HEK293 (cell line): ENCODE results near the gene NEMP1.

ENCODE experiments used
- CTCF ChIA-PET: fragments of 350-600 bp; formaldehyde crosslinking; extraction: SDS; loops from one replicate; lab custom pipeline; 2021; ENCODE audit warnings: antibody characterized with exemption; lab: Yijun Ruan, JAX
- POLR2A ChIA-PET: fragments of 300-600 bp; formaldehyde crosslinking; extraction: SDS; loops from one replicate; lab custom pipeline; 2020; ENCODE audit warnings: antibody characterized with exemption, inconsistent platforms; lab: Yijun Ruan, JAX
- H3K27ac ChIP-seq: fragments of 200-500 bp; sonication (Bioruptor generic); 2 replicates; pipeline ENCODE4 v1.5.1; 2014; ENCODE audit warnings: low read depth, low read length, control low read depth, inconsistent platforms; ENCODE audit errors: extremely low read depth
- H3K36me3 ChIP-seq, 2 experiments: fragments of 200-500 bp in 1 of 2; sonication (Bioruptor generic) in 1 of 2; 1 replicate in 1 of 2; 2 replicates in 1 of 2; pipeline ENCODE4 v1.5.1; 2014 to 2017; ENCODE audit warnings: inconsistent platforms in 2 of 2, low read length in 2 of 2; ENCODE audit not compliant: control insufficient read depth in 2 of 2, insufficient read depth in 1 of 2
- H3K4me1 ChIP-seq: fragments of 200-500 bp; sonication (Bioruptor generic); 2 replicates; pipeline ENCODE4 v1.5.1; 2014; ENCODE audit warnings: mild to moderate bottlenecking, low read length, inconsistent platforms; ENCODE audit not compliant: control insufficient read depth, insufficient read depth
- H3K4me3 ChIP-seq: 2 replicates; pipeline ENCODE4 v1.5.1; 2011; ENCODE audit warnings: low read depth, mild to moderate bottlenecking, control low read depth, low read length, moderate library complexity
- H3K9me3 ChIP-seq: fragments of 200-500 bp; sonication (Bioruptor generic); 2 replicates; pipeline ENCODE4 v1.5.1; 2014; ENCODE audit warnings: low read depth, low read length, inconsistent platforms; ENCODE audit not compliant: control insufficient read depth, insufficient read depth
- BCL11B ChIP-seq: fragments of 450-650 bp; formaldehyde crosslinking; IDR thresholded peaks from 2 replicates; pipeline ENCODE4 v1.5.1; 2016; ENCODE audit warnings: low read depth, missing biosample characterization, missing genetic modification characterization
- EGR2 ChIP-seq: fragments of 450-650 bp; formaldehyde crosslinking; IDR thresholded peaks from 2 replicates; pipeline ENCODE4 v1.5.1; 2016; ENCODE audit warnings: low read depth, missing biosample characterization, missing genetic modification characterization
- GLIS1 ChIP-seq: fragments of 450-650 bp; formaldehyde crosslinking; IDR thresholded peaks from 2 replicates; pipeline ENCODE4 v1.5.1; 2016; ENCODE audit warnings: missing biosample characterization, missing genetic modification characterization
- MYNN ChIP-seq: fragments of 450-650 bp; formaldehyde crosslinking; IDR thresholded peaks from 2 replicates; pipeline ENCODE4 v1.5.1; 2016; ENCODE audit warnings: missing biosample characterization, missing genetic modification characterization, borderline replicate concordance
- OSR2 ChIP-seq: fragments of 450-650 bp; formaldehyde crosslinking; IDR thresholded peaks from 2 replicates; pipeline ENCODE4 v1.5.1; 2016; ENCODE audit warnings: missing biosample characterization, missing genetic modification characterization
- REPIN1 ChIP-seq: fragments of 450-650 bp; formaldehyde crosslinking; IDR thresholded peaks from 2 replicates; pipeline ENCODE4 v1.5.1; 2017; ENCODE audit warnings: missing biosample characterization, missing genetic modification characterization, low read depth
- SP7 ChIP-seq: fragments of 450-650 bp; formaldehyde crosslinking; IDR thresholded peaks from 2 replicates; pipeline ENCODE4 v1.5.1; 2016; ENCODE audit warnings: missing biosample characterization, missing genetic modification characterization
- TCF7L2 ChIP-seq: IDR thresholded peaks from 2 replicates; pipeline ENCODE4 v1.6.1; 2011; ENCODE audit warnings: low read depth, mild to moderate bottlenecking, inconsistent platforms, low read length, moderate library complexity, borderline replicate concordance
- ZNF221 ChIP-seq: fragments of 450-650 bp; formaldehyde crosslinking; IDR thresholded peaks from 2 replicates; pipeline ENCODE4 v1.5.1; 2017; ENCODE audit warnings: missing biosample characterization, missing genetic modification characterization, borderline replicate concordance
- ZNF398 ChIP-seq: fragments of 450-650 bp; formaldehyde crosslinking; IDR thresholded peaks from 2 replicates; pipeline ENCODE4 v1.5.1; 2017; ENCODE audit warnings: missing biosample characterization, missing genetic modification characterization
- ZNF416 ChIP-seq: fragments of 450-650 bp; formaldehyde crosslinking; IDR thresholded peaks from 2 replicates; pipeline ENCODE4 v1.5.1; 2016; ENCODE audit warnings: missing biosample characterization, missing genetic modification characterization
- ZNF548 ChIP-seq: fragments of 450-650 bp; formaldehyde crosslinking; IDR thresholded peaks from 2 replicates; pipeline ENCODE4 v1.5.1; 2016; ENCODE audit warnings: missing biosample characterization, missing genetic modification characterization
- ZNF654 ChIP-seq: fragments of 450-650 bp; formaldehyde crosslinking; IDR thresholded peaks from 2 replicates; pipeline ENCODE4 v1.5.1; 2016; ENCODE audit warnings: low read depth, missing biosample characterization, missing genetic modification characterization
- ZNF768 ChIP-seq: fragments of 450-650 bp; formaldehyde crosslinking; IDR thresholded peaks from 2 replicates; pipeline ENCODE4 v1.5.1; 2018; ENCODE audit warnings: missing biosample characterization, mild to moderate bottlenecking, missing genetic modification characterization
- ZNF777 ChIP-seq: fragments of 450-650 bp; formaldehyde crosslinking; IDR thresholded peaks from 2 replicates; pipeline ENCODE4 v1.5.1; 2017; ENCODE audit warnings: missing biosample characterization, missing genetic modification characterization, borderline replicate concordance
- ZNF837 ChIP-seq: fragments of 450-650 bp; formaldehyde crosslinking; IDR thresholded peaks from 2 replicates; pipeline ENCODE4 v1.5.1; 2016; ENCODE audit warnings: missing biosample characterization, missing genetic modification characterization

NEMP1 gene

GRCh38 chr12:57091638-57092528 is 13.3 kb upstream of the NEMP1 start:
- Histone ChIP-seq H3K4me3 (no peak overlapping the region), H3K4me1 (peaks cover 4% of the 10 kb centered on the region; the same call in 1 of the 2 replicates), H3K9me3 (no peaks in the 10 kb centered on the region), H3K36me3 (peaks cover 0 to 58% of the 10 kb centered on the region in 2 experiments; a peak in 1 of 3 replicates)
- ChIA-PET POLR2A (interaction anchor here (0.6 to 1.8 kb wide), 4 partner anchors 11 to 87 kb away, joined by 4 to 10 read pairs (median 5); partner anchors contain the start of gene NEMP1), CTCF (interaction anchor here (0.5 to 3.9 kb wide), 25 partner anchors 8 to 462 kb away, joined by 3 to 48 read pairs (median 4); partner anchors contain the start of genes BAZ2A, NEMP1 and STAT6)
- no peak for TF ChIP-seq REPIN1 (tag by site-specific recombination)
- no peak for TF ChIP-seq ZNF654 (tag by site-specific recombination)
- no peak for TF ChIP-seq ZNF416 (tag by site-specific recombination)
- TF ChIP-seq, all 188 proteins: peak for 0
- H3K27ac ChIP-seq = no peak overlapping the region

- no peak overlapping the region for H3K4me3 ChIP-seq
Measured at GRCh38 chr12:57090924-57091637, 12.5 kb upstream of the NEMP1 start.

GRCh38 chr12:57090490-57090889 is 11.9 kb upstream of the NEMP1 start:
- H3K4me3 ChIP-seq = no peak overlapping the region
- peaks cover 12% of the 10 kb centered on the region for H3K4me1 ChIP-seq
- POLR2A ChIA-PET = interaction anchor here (1.0 to 4.5 kb wide), 3 partner anchors 12 to 37 kb away, joined by 10 to 53 read pairs (median 24); partner anchors contain the start of genes NEMP1 and STAT6

More at GRCh38 chr12:57090924-57091637, 12.5 kb upstream of the NEMP1 start:
- CTCF ChIA-PET = interaction anchor here (0.6 to 3.9 kb wide), 9 partner anchors 11 to 83 kb away, joined by 3 to 48 read pairs (median 5); partner anchors contain the start of gene STAT6
- peaks cover 12% of the 10 kb centered on the region for H3K4me1 ChIP-seq
- TF ChIP-seq MYNN = no peak
- TF ChIP-seq ZNF221 = no peak
- TF ChIP-seq ZNF398 (tag by site-specific recombination) = no peak
- no peak for TF ChIP-seq ZNF777 (tag by site-specific recombination)
- no peak for TF ChIP-seq ZNF416 (tag by site-specific recombination)
- TF ChIP-seq ZNF837 (tag by site-specific recombination) = no peak
- TF ChIP-seq GLIS1 = no peak
- no peak for TF ChIP-seq OSR2 (tag by site-specific recombination)
- no peak for TF ChIP-seq EGR2 (tag by site-specific recombination)
- no peak for TF ChIP-seq ZNF548 (tag by site-specific recombination)
- no peak for TF ChIP-seq TCF7L2
- no peak for TF ChIP-seq SP7 (tag by site-specific recombination)
- H3K27ac ChIP-seq = no peak overlapping the region
- H3K9me3 ChIP-seq = no peaks in the 10 kb centered on the region
- POLR2A ChIA-PET = interaction anchor here (1.4 to 4.5 kb wide), 3 partner anchors 12 to 21 kb away, joined by 5 to 53 read pairs (median 10); partner anchors contain the start of gene NEMP1
- H3K36me3 ChIP-seq = peaks cover 0 to 51% of the 10 kb centered on the region in 2 experiments; a peak in 1 of 3 replicates

More at GRCh38 chr12:57090490-57090889, 11.9 kb upstream of the NEMP1 start:
- H3K9me3 ChIP-seq = no peaks in the 10 kb centered on the region
- TF ChIP-seq BCL11B (tag by site-specific recombination) (0 out of 2 replicates have a peak, but pooled peaks have one; percentile 31), ZNF768 (no peak)
- peaks cover 0 to 45% of the 10 kb centered on the region in 2 experiments; a peak in 1 of 3 replicates for H3K36me3 ChIP-seq
- no peak overlapping the region for H3K27ac ChIP-seq
- CTCF ChIA-PET = interaction anchor here (0.6 to 3.9 kb wide), 9 partner anchors 12 to 86 kb away, joined by 3 to 21 read pairs (median 5); partner anchors contain the start of gene STAT6
